Measurements from ENCODE around the gene CNTLN.

GRCh38 chr9:17367035-17367434 is 232.2 kb downstream of the CNTLN start:
- TF ChIP-seq YY1 (IDR thresholded peaks at IDR 0.05; ENCODE audit: extremely low read depth, insufficient replicate concordance, low read depth, low read length) (no peak), POLR2AphosphoS5 (IDR thresholded peaks at IDR 0.05; ENCODE audit: low read depth, low read length) (no peak), POLR2A (IDR thresholded peaks at IDR 0.05; ENCODE audit: borderline replicate concordance, extremely low read depth, insufficient read depth, insufficient read length) (no peak), REST (IDR thresholded peaks at IDR 0.05; ENCODE audit: low read depth) (no peak), EZH2phosphoT487 (IDR thresholded peaks at IDR 0.05; ENCODE audit: borderline replicate concordance) (no peak), ZBTB33 (IDR thresholded peaks at IDR 0.05; ENCODE audit: extremely low read depth, insufficient replicate concordance, low read length) (no peak), FOSL1 (IDR thresholded peaks at IDR 0.05; ENCODE audit: low read depth) (no peak), ATF3 (IDR thresholded peaks at IDR 0.05) (no peak), SRF (IDR thresholded peaks at IDR 0.05; ENCODE audit: low read depth) (no peak), TCF7L2 (IDR thresholded peaks at IDR 0.05; ENCODE audit: borderline replicate concordance, extremely low read depth, insufficient read depth, insufficient read length) (no peak), JUND (IDR thresholded peaks at IDR 0.05) (no peak), CEBPB (IDR thresholded peaks at IDR 0.05; ENCODE audit: low read depth) (no peak)
- TF ChIP-seq, protein P1, sequence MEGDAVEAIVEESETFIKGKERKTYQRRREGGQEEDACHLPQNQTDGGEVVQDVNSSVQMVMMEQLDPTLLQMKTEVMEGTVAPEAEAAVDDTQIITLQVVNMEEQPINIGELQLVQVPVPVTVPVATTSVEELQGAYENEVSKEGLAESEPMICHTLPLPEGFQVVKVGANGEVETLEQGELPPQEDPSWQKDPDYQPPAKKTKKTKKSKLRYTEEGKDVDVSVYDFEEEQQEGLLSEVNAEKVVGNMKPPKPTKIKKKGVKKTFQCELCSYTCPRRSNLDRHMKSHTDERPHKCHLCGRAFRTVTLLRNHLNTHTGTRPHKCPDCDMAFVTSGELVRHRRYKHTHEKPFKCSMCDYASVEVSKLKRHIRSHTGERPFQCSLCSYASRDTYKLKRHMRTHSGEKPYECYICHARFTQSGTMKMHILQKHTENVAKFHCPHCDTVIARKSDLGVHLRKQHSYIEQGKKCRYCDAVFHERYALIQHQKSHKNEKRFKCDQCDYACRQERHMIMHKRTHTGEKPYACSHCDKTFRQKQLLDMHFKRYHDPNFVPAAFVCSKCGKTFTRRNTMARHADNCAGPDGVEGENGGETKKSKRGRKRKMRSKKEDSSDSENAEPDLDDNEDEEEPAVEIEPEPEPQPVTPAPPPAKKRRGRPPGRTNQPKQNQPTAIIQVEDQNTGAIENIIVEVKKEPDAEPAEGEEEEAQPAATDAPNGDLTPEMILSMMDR (IDR thresholded peaks at IDR 0.05 in 2 of 3, conservative IDR thresholded peaks at IDR 0.05 in 1 of 3; ENCODE audit: borderline replicate concordance in 1 of 3, insufficient read depth in 1 of 3, low read depth in 2 of 3, low read length in 2 of 3), result no peak

All from HCT116 (cell line).